Measurements from ENCODE around the gene C1orf50.
A peak's percentile ranks its signal among the peaks of the same experiment; 100 is the strongest.

Gene C1orf50

GRCh38 chr1:42734201-42735035 lies 32.6 kb upstream of the C1orf50 start:
- ChIA-PET CTCF (interaction anchor here (0.6 kb wide), 1 partner anchor 30 kb away, joined by 4 read pairs; no protein-coding TSS in a partner anchor), POLR2A (no interaction called here)
- TF ChIP-seq ELF4 (IDR thresholded peaks at IDR 0.05) (no peak), ARNT (IDR thresholded peaks at IDR 0.05) (no peak)
- DNase-seq (ENCODE audit: extremely low spot score) = no peak

- TF ChIP-seq NFRKB (IDR thresholded peaks at IDR 0.05) (no peak), SUZ12 (IDR thresholded peaks at IDR 0.05) (no peak), FOXM1 (IDR thresholded peaks at IDR 0.05; ENCODE audit: borderline replicate concordance) (no peak), LEF1 (IDR thresholded peaks at IDR 0.05; ENCODE audit: borderline replicate concordance) (no peak), FOXA1 (IDR thresholded peaks at IDR 0.05) (no peak), CTBP1 (IDR thresholded peaks at IDR 0.05; ENCODE audit: borderline replicate concordance) (no peak), PKNOX1 (IDR thresholded peaks at IDR 0.05) (no peak), BHLHE40 (IDR thresholded peaks at IDR 0.05; ENCODE audit: borderline replicate concordance) (no peak), SP1 (IDR thresholded peaks at IDR 0.05) (no peak), ARNT (IDR thresholded peaks at IDR 0.05) (no peak), ELF4 (IDR thresholded peaks at IDR 0.05) (no peak), L3MBTL2 (conservative IDR thresholded peaks at IDR 0.05) (no peak), FOXK2 (IDR thresholded peaks at IDR 0.05) (no peak), HDGF (IDR thresholded peaks at IDR 0.05; ENCODE audit: borderline replicate concordance) (no peak), ZNF384 (IDR thresholded peaks at IDR 0.05) (no peak)
- CTCF ChIA-PET = no interaction called here
- POLR2A ChIA-PET = no interaction called here
- DNase-seq (ENCODE audit: extremely low spot score) = no peak
Measured at GRCh38 chr1:42735056-42735455, 32.0 kb upstream of the C1orf50 start.

DNA sequence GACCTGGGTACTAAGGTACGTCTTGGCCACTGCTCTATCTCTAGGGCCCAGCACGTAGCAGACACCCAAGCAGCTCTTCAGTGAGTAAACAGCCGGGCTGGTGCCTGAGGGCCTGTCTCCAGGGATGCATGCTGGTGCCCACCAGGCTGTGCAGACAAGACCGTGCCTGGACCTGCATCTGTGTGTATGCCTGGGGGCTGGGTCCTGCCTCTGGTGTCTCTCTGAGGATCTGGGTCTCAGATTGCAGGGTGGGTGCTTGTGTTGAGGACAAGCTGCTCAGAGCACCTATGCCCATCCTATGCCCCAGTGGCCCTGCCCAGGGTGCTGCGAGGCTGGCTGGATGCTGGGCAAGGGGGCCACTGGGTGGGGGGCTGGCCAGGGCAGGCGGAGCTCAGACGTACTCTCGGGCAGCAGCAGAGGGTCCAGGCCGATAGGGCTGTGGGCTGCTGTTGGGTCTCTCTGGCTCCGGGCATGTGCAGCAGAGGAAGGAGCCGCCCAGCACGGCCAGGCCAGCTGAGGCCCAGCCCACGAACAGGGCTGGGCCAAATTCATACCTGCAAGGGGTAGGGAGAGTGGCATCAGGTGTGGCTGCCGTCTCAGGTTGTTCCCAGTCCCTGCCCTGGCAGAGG lies 31.5 kb upstream of the C1orf50 start:
- DNase-seq (ENCODE audit: extremely low spot score) = no peak
- no peak for TF ChIP-seq SUZ12 (IDR thresholded peaks at IDR 0.05)
- no peak for TF ChIP-seq SP1 (IDR thresholded peaks at IDR 0.05)
- POLR2A ChIA-PET = no interaction called here
- CTCF ChIA-PET = interaction anchor here (0.6 kb wide), 1 partner anchor 217 kb away, joined by 3 read pairs; no protein-coding TSS in a partner anchor

DNA sequence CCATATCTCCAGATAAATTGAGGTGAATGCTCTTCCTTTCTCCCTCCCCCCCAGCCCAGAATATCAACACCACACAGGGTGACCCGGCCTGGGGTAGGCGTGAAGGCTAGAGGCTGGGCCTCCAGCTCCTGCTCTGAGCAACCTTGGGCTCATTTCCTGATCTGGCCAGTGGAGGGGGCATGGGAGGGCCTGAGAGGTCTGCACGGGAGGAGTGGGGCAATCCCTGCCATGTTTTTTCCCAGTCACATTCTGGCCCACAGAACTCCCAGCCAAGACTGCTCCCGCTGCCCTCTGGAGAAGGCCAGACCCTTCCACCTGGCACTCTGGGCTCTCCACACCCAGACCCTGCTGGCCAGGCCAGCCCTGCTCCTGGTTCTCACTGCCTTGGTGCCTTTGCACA lies 30.9 kb upstream of the C1orf50 start:
- CTCF ChIA-PET = no interaction called here
- peak; percentile 58 for DNase-seq (ENCODE audit: extremely low spot score)
- POLR2A ChIA-PET = no interaction called here
- no peak for TF ChIP-seq SUZ12 (IDR thresholded peaks at IDR 0.05)
- TF ChIP-seq NFRKB (IDR thresholded peaks at IDR 0.05) = no peak
- TF ChIP-seq L3MBTL2 (conservative IDR thresholded peaks at IDR 0.05) = no peak
- TF ChIP-seq ARNT (IDR thresholded peaks at IDR 0.05) = no peak
- TF ChIP-seq FOXK2 (IDR thresholded peaks at IDR 0.05) = no peak
- no peak for TF ChIP-seq BHLHE40 (IDR thresholded peaks at IDR 0.05; ENCODE audit: borderline replicate concordance)
- no peak for TF ChIP-seq ZNF384 (IDR thresholded peaks at IDR 0.05)
- no peak for TF ChIP-seq TARDBP (IDR thresholded peaks at IDR 0.05)
- TF ChIP-seq SP1 (IDR thresholded peaks at IDR 0.05) = no peak
- TF ChIP-seq FOXA1 (IDR thresholded peaks at IDR 0.05) = no peak

DNA sequence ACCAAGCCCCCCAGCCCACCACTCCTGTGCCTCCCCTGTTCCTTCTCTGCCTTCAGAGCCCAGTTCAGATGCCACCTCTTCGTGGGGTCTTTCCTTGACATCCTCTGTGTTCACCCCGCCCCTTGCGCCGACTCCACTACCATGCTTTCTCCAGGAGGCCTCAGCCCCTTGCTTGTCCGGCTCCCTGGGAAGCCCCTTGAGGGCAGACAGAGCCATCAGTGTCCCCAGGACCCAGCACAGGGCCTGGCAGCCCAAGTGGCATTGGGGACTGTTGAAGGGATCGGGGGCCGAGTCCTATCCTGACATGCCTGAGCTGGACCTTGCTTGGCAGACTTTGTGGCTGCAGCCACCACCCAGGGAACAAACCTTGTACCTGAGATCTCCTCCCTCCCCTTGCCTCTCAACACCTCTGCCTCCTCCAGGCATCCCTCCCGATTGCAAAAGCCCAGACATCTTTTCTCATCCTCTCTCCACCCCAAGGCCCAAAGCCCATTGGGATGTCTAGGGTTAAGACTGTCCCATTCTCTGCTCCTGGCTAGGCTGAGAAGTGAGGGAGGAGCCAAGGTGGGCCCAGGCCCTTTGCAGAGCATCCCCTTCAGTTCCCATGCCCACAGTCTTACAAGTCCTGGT lies 30.4 kb upstream of the C1orf50 start:
- TF ChIP-seq FOXA1 (IDR thresholded peaks at IDR 0.05) = no peak
- TF ChIP-seq ELF4 (IDR thresholded peaks at IDR 0.05) = no peak
- no peak for TF ChIP-seq L3MBTL2 (conservative IDR thresholded peaks at IDR 0.05)
- no peak for TF ChIP-seq CTBP1 (IDR thresholded peaks at IDR 0.05; ENCODE audit: borderline replicate concordance)
- no peak for TF ChIP-seq HDGF (IDR thresholded peaks at IDR 0.05; ENCODE audit: borderline replicate concordance)
- TF ChIP-seq ZNF384 (IDR thresholded peaks at IDR 0.05) = no peak
- TF ChIP-seq LEF1 (IDR thresholded peaks at IDR 0.05; ENCODE audit: borderline replicate concordance) = no peak
- TF ChIP-seq TARDBP (IDR thresholded peaks at IDR 0.05) = no peak
- no peak for TF ChIP-seq FOXK2 (IDR thresholded peaks at IDR 0.05)
- TF ChIP-seq ARNT (IDR thresholded peaks at IDR 0.05) = no peak
- no peak for TF ChIP-seq SP1 (IDR thresholded peaks at IDR 0.05)
- no peak for TF ChIP-seq FOXM1 (IDR thresholded peaks at IDR 0.05; ENCODE audit: borderline replicate concordance)
- DNase-seq (ENCODE audit: extremely low spot score) = no peak
- POLR2A ChIA-PET = no interaction called here
- CTCF ChIA-PET = no interaction called here

DNA sequence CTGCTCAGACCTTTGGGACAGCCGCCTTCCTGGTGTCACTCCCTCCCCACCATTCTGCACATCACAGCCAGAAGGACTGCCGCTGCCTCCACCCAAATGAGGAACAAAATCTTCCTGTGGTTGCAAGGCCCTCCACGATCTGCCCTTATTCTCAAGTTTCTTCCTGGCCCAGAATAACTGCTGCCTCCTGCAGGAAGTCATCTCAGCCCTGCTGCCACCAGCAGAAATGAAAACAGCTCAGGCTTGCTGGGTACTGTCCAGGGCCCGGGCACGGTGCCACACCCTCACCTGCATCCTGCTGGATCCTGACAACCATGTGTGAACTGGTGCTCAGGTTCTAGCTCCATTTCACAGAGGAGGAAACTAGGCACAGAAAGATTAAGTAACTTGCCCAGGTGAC lies 29.8 kb upstream of the C1orf50 start:
- TF ChIP-seq TARDBP (IDR thresholded peaks at IDR 0.05) = no peak
- TF ChIP-seq ARNT (IDR thresholded peaks at IDR 0.05) = no peak
- TF ChIP-seq BHLHE40 (IDR thresholded peaks at IDR 0.05; ENCODE audit: borderline replicate concordance) = no peak
- TF ChIP-seq FOXK2 (IDR thresholded peaks at IDR 0.05) = no peak
- no peak for TF ChIP-seq ZNF384 (IDR thresholded peaks at IDR 0.05)
- ChIA-PET POLR2A (no interaction called here), CTCF (no interaction called here)
- no peak for DNase-seq (ENCODE audit: extremely low spot score)

GRCh38 chr1:42737986-42738677 lies 28.9 kb upstream of the C1orf50 start:
- ChIA-PET POLR2A (no interaction called here), CTCF (no interaction called here)
- DNase-seq (ENCODE audit: extremely low spot score) = no peak
- TF ChIP-seq FOXM1 (IDR thresholded peaks at IDR 0.05; ENCODE audit: borderline replicate concordance) (no peak), ZNF384 (IDR thresholded peaks at IDR 0.05) (no peak), NFRKB (IDR thresholded peaks at IDR 0.05) (no peak), ELF4 (IDR thresholded peaks at IDR 0.05) (no peak), CTBP1 (IDR thresholded peaks at IDR 0.05; ENCODE audit: borderline replicate concordance) (no peak), PKNOX1 (IDR thresholded peaks at IDR 0.05) (no peak), HDGF (IDR thresholded peaks at IDR 0.05; ENCODE audit: borderline replicate concordance) (no peak), L3MBTL2 (conservative IDR thresholded peaks at IDR 0.05) (no peak), LEF1 (IDR thresholded peaks at IDR 0.05; ENCODE audit: borderline replicate concordance) (no peak), FOXA1 (IDR thresholded peaks at IDR 0.05) (no peak)

Measured in HEK293T (cell line).